Anterior cingulate cortex (tissue), 58 donors: ENCODE data around the gene SH2D7.

Source experiments
- DNase-seq, 58 donors: peaks; one replicate each; lab custom pipeline; 2025; lab: John Stamatoyannopoulos, UW

SH2D7 gene

GRCh38 chr15:78059110-78059839, 33.1 kb upstream of the SH2D7 start:
- no peak for DNase-seq

GRCh38 chr15:78060232-78060631, 32.1 kb upstream of the SH2D7 start:
- DNase-seq: no peak

GRCh38 chr15:78061963-78062427, 30.4 kb upstream of the SH2D7 start:
- DNase-seq: peak in 2 of 58 donors; percentile 19 to 42

GRCh38 chr15:78063217-78063616, 29.1 kb upstream of the SH2D7 start:
- no peak for DNase-seq

GRCh38 chr15:78063970-78064385, 28.4 kb upstream of the SH2D7 start:
- DNase-seq: no peak

GRCh38 chr15:78064544-78064943, 27.8 kb upstream of the SH2D7 start:
- DNase-seq: no peak

GRCh38 chr15:78065284-78065872, 27.0 kb upstream of the SH2D7 start:
- peak in 14 of 58 donors; percentile 25 to 73 (median 41) for DNase-seq

- DNase-seq: no peak
Measured at GRCh38 chr15:78065973-78066946, 26.1 kb upstream of the SH2D7 start.

GRCh38 chr15:78067328-78068228, 24.8 kb upstream of the SH2D7 start:
- DNase-seq: peak in 1 of 58 donors; percentile 14

- no peak for DNase-seq
Measured at GRCh38 chr15:78069052-78069414, 23.3 kb upstream of the SH2D7 start.

GRCh38 chr15:78069462-78070029, 22.8 kb upstream of the SH2D7 start:
- no peak for DNase-seq

GRCh38 chr15:78070049-78070700, 22.2 kb upstream of the SH2D7 start:
- DNase-seq: no peak

- no peak for DNase-seq
Measured at GRCh38 chr15:78071383-78071782, 21.0 kb upstream of the SH2D7 start.

GRCh38 chr15:78072080-78072892, 20.1 kb upstream of the SH2D7 start:
- peak in 9 of 58 donors; percentile 23 to 61 (median 41) for DNase-seq

- no peak for DNase-seq
Measured at GRCh38 chr15:78073046-78073787, 19.1 kb upstream of the SH2D7 start.

- DNase-seq: no peak
Measured at GRCh38 chr15:78075490-78076230, 16.7 kb upstream of the SH2D7 start.
